K562 (cell line): ENCODE measurements around the gene WASHC4. TPM values are rescaled to one million over a fixed set of nuclear protein-coding genes. Genes with fewer than 3 reads are reported as not detected.

Source experiments
- EHMT2 ChIP-seq: fragments of 450-650 bp; IDR thresholded peaks from 2 replicates; pipeline ENCODE4 v1.6.1; 2018; ENCODE audit warnings: antibody characterized with exemption
- MGA ChIP-seq: fragments of 450-650 bp; IDR thresholded peaks from 2 replicates; pipeline ENCODE4 v1.6.1; 2016; ENCODE audit warnings: mild to moderate bottlenecking, moderate library complexity
- polyA plus RNA-seq, 8 experiments: library from polyadenylated mRNA; depleted of rRNA in 4 of 8; stranded (reverse) in 5 of 8; unstranded in 3 of 8; fragments of >200 nt; fragmentation: Nextera tagmentation in 2 of 8; fragmentation: Illumina TruSeq in 1 of 8; extraction: Ambion mirVana in 2 of 8; extraction: Trizol in 1 of 8; gene quantifications; 2 replicates each; pipeline versions ENCODE4 v1.2.1 to v1.2.3, GENCODE V29; 2011 to 2014; ENCODE audit warnings: inconsistent platforms in 1 of 8, missing spikeins in 1 of 8
- total RNA-seq, 7 experiments: library from RNA; depleted of rRNA in 6 of 7; stranded (reverse); fragments of >200 nt in 6 of 7; fragmentation: Illumina TruSeq in 2 of 7; extraction: Trizol in 2 of 7; gene quantifications; 2 replicates each; pipeline versions ENCODE4 v1.2.1 to v1.2.3, GENCODE V29; 2011 to 2021; ENCODE audit warnings: low replicate concordance in 1 of 7

WASHC4 gene
- total and polyA plus RNA-seq, 9 of the 15 experiments (the other 6 are each of a cell fraction or from before 2014, with no cell fraction given), result 12.5 to 38.5 (median 21.3) TPM

- TF ChIP-seq MGA (no peak), EHMT2 (no peak)
Observed at GRCh38 chr12:105076098-105076497, 31.4 kb upstream of the WASHC4 start (continued).
